B cell (primary cell): Measurements from ENCODE around the gene HSD3B1.

Source experiments
- CTCF ChIP-seq: fragments of 200-600 bp; IDR thresholded peaks from one replicate; pipeline ENCODE4 v1.8.0; 2022; ENCODE audit warnings: antibody characterized with exemption, mild to moderate bottlenecking
- EZH2 ChIP-seq: IDR thresholded peaks from 2 replicates; pipeline ENCODE4 v1.6.1; 2012; ENCODE audit warnings: borderline replicate concordance, low read depth, mild to moderate bottlenecking, moderate library complexity, low read length; ENCODE audit not compliant: insufficient read depth, poor library complexity, severe bottlenecking

- TF ChIP-seq CTCF (no peak), EZH2 (no peak)
These were observed 31.0 kb downstream of the HSD3B1 start for GRCh38 chr1:119537966-119538365.
